NCI-H1417 (cell line): Measurements from ENCODE around the gene RBSN.
"Not testable (repeated sequence)": the region's sequence is repeated elsewhere in the genome, so short reads cannot be mapped to it uniquely, and the experiment has no call there.

Experiments
- DNase-seq, 3 experiments: peaks; one replicate each; lab custom pipeline; 2025; lab: John Stamatoyannopoulos, UW

The RBSN gene

GRCh38 chr3:15098503-15099363, at the start of gene RBSN:
Gene RBSN (minus strand): TSS chr3:15099148. CDS start chr3:15096120, 3,028 bp downstream.
- peak; percentile 83 to 93 (median 86) for DNase-seq

DNA sequence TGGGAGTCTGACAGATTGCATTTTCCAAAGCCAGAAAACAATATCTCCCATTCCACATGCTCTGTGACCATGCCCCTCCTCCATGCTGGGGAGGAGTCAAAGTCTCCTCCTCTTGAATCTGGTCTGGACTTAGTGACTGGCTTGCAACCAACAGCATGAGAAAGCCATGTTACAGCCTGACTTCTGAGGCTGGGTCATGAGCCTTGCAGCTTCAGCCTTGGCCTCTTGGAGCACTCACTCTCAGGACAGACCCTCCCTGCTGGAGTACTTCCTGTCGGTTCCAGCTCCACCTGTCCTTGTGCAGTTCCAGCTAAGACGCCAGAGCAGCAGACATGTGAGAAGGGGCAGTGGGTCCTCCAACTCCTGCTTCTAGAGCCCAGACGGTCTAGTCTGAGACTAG, 49.7 kb upstream of the RBSN start:
- DNase-seq, result no peak

GRCh38 chr3:15136885-15137284, 37.9 kb upstream of the RBSN start:
- not testable (repeated sequence) for DNase-seq

- not testable (repeated sequence) for DNase-seq
Measured at GRCh38 chr3:15134968-15135367, 36.0 kb upstream of the RBSN start.

- not testable (repeated sequence) for DNase-seq
Measured at GRCh38 chr3:15128403-15128802, 29.5 kb upstream of the RBSN start.

- DNase-seq, result not testable (repeated sequence)
Measured at GRCh38 chr3:15126975-15127374, 28.0 kb upstream of the RBSN start.

DNA sequence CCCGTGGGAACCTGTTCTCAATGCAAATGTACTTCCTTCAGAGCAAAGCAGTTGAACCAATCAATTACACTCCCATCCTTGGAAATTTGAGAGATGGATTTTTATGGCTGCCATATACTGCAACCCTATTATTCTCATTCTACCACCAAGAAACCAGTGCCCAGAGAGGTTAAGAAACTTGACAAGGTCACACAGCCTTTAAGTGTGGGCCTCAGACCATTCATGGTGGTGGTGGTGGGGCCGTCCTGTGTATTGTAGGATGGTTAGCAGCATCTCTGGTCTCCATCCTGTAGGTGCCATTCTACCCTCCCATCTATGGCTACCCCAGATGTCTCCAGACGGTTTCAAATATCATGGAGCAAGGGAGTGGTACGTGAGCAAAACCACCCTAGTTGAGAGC, 23.4 kb upstream of the RBSN start:
- no peak for DNase-seq

DNA sequence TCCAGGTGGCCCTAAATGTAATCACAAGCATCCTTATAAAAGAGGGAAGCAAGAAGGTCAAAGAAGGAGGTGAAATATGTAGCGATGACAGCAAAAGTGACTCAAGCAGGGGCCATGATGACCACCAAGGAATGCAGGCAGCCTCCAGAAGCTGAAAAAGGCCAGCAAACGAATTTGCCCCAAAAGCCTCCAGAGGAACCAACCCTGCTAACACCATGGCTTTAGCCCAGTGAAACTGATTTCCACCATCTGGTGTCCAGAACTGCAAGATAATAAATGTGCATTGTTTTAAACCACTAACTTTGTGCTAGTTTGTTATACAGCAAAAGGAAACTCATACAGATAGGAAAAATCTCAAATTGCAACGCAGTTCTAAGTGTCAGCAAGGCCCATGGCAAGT, 23.0 kb upstream of the RBSN start:
- DNase-seq, result no peak

GRCh38 chr3:15120986-15121385, 22.0 kb upstream of the RBSN start:
- peak in 2 of 3 experiments; percentile 19 to 41 for DNase-seq

- no peak for DNase-seq
Measured at GRCh38 chr3:15117011-15117410, 18.1 kb upstream of the RBSN start.

GRCh38 chr3:15116032-15116669, 17.2 kb upstream of the RBSN start:
- DNase-seq, result no peak

- no peak for DNase-seq
Measured at GRCh38 chr3:15114466-15115358, 15.8 kb upstream of the RBSN start.

GRCh38 chr3:15113884-15114283, 14.9 kb upstream of the RBSN start:
- no peak for DNase-seq

GRCh38 chr3:15113471-15113870, 14.5 kb upstream of the RBSN start:
- peak in 2 of 3 experiments; percentile 10 to 78 for DNase-seq

DNA sequence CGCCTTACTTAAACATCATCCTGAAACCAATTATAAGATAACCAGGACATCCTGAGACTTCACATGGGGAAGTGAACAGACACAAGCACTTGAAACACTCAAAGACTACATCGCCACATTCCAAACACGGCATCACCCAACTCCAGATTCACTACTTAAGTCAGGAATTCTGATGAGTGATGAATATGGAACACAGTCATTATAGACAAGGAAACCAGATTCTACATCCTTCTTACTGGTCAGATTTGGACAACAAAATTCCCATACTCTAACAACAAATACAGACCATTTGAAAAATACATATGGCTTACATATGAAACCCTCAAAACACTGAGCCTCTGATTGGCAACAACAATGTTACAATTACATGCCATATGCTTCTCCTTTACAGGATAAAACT, 13.1 kb upstream of the RBSN start:
- DNase-seq, result no peak

DNA sequence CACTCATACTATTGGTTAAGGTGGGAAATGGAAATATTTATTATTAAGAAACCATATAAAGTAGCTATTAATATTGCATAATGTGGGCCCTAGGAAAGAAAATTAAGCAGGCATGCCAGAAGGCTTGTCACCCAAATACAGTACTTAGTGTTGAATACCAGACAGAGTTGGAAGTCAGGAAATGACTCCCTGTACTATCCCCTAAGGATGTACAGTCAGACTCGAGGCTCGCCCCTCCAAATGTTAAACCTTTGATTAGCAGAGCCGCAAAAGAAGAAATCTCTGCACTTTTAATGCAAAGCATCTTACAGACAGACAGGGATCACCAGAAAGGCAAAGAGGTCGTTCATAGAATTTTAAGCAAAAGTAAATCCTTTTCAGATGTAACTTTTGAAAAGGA, 11.3 kb upstream of the RBSN start:
- DNase-seq, result no peak

DNA sequence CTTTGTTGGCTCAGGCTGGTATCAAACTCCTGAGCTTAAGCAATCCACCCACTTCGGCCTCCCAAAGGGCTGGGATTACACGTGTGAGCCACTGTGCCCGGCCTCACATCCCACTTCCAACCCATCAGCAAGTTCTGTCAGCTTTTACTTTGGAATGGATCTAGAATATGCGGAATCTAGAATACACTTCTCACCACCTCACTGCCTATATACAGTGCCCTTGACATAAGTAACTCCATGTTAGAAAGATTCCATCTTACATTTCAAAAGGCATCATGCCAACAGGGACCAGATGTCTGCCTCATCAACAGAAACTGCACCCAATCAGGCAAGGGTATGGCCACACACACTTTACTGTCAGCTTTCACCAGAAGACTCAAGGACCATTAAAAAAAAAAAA, 9.9 kb upstream of the RBSN start:
- DNase-seq, result no peak

- DNase-seq, result peak; percentile 47 to 76 (median 52)
Measured at GRCh38 chr3:15108082-15108545, 9.2 kb upstream of the RBSN start.

- DNase-seq, result no peak
Measured at GRCh38 chr3:15107075-15107947, 8.4 kb upstream of the RBSN start.

DNA sequence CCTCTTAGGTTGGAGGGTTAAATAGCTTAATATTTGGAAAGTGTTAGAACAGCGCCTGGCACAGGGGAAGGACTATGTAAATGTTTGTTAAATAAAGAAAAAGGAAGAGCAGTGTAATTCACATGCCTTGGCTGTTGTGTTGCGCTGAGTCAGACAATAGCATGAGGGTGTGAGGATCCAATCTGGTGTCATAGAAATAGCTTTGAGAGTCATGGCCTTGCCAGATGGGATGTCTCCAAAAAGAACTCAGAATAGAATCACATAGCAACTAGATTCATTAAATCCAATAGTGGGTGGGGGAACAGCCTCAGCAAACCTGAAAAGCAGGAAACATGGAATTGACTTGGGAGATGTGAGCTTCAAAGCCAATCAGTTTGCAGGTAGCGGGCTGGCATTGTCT, 3.9 kb upstream of the RBSN start:
- DNase-seq, result no peak

DNA sequence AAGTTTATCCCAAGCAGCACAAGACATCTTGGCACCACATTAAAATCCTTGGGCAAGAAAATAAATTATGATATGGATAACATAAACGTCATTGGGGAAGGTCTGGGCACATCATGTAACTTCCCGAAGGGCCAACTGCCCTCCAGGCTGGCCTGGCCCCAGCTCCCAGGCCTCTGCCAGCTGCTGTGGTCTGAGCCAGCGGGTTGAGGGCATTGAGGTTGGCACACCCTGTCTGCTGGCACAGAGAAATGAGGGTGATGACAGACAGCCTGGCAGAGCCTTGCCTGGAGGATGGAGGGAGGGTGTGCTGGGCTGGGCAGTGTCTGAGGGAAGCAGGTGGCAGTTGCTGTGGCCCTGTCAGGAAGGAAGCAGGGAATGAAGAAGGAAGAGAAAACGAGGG, 3.3 kb upstream of the RBSN start:
- no peak for DNase-seq
